ENCODE results near the gene KHNYN.

KHNYN gene

GRCh38 chr14:24425704-24426103, 4.0 kb upstream of the KHNYN start:
- DNase-seq: peak; percentile 40

GRCh38 chr14:24426150-24426911, 3.4 kb upstream of the KHNYN start:
- DNase-seq: no peak

DNA sequence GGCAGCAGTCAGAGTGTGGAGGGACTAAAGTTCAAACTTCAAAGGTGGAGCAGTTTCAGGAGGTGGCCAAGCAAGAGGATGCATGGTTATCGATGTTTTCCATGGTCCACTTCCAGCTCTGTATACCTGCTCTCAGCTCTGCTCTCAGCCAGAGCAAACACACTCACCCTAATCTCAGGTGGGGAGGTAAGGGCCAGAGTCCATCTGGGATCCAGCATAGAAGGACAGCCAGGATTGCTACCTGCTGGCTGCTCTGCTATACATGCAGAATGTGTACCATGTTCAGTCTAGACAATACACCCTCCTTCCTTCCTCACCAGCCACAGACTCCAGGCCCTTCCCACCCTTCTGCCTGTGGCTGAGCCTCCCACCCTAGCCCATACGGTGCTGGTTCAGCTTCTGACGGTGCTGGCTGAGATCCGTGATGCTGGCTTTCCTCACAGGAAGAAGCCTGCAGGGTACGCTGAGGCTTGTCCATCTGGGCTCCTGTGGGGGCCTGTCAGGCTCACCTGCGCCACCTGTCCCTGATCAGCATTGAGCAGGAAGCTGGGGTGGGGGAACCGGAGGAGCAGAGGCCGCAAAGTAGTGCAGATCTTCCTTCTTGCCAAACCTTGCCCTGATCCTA, 2.7 kb upstream of the KHNYN start:
- DNase-seq: peak; percentile 69

- DNase-seq: no peak
Measured at GRCh38 chr14:24427537-24428508, 1.9 kb upstream of the KHNYN start.

DNA sequence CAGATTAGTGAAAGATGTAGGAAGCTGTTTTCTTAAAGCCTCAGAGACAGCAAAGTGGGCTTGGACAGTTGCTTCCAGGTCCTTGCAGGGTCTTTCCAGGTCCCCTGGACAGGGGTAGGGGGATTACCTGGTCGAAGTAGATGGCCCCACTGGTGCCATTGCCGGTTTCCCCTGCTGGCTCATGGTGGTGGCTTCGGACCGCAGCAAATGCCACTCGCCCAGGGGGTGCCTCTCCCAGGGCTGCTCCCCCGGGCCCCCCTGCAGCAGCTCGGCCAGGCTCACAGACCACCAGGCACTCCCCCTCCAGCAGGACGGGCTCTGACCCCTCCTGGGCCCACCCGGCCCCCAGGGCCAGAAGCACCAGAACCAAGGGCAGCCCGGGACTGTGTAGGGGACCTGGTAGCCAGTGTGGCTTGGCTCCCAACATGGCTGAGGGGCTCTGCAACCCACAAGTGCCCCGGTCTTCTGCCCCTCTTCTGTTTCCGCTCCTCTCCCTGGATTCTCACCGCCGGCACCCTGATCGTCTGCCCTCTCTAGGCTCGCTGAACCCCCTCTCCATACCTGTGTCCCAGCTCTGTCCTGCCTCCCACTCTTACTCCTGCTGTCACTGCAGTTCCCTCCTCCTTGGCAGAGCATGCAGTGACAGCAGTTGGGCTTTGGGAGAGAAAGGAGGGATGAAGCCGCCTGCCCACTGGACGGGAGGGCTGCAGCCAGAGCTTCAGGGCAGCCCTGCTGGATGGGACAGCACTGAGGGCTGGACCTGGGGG, 943 bp upstream of the KHNYN start:
- DNase-seq: no peak

DNA sequence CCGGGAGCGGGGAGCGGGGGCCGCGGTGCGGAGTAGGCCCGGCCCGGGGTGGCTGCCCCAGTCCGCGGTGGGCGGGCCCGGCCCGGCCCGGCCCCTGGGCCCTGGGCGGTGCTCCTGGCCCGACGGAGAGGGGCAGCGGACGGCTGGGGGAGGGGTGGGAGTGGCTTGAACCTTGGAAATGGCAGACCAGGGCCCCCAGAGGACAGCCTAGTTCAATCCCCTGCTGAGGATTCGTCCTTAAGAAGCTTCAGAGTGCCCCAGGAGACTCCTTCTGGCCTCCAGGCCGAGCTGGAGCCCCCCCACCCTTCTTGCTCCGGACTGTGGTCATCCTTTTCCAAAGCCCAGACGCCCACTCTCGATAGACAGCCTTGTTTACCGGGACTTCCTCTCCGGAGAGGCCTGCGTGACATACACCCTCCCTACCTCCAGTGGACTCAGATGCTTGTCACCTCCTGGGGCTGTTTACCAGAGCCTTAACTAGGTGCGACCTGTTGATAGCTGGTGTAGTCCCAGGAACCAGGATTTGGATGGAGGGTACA, 458 bp downstream of the KHNYN start:
- DNase-seq: peak; percentile 80

- no peak for DNase-seq
Measured at GRCh38 chr14:24430682-24431568, 1.2 kb downstream of the KHNYN start.

DNA sequence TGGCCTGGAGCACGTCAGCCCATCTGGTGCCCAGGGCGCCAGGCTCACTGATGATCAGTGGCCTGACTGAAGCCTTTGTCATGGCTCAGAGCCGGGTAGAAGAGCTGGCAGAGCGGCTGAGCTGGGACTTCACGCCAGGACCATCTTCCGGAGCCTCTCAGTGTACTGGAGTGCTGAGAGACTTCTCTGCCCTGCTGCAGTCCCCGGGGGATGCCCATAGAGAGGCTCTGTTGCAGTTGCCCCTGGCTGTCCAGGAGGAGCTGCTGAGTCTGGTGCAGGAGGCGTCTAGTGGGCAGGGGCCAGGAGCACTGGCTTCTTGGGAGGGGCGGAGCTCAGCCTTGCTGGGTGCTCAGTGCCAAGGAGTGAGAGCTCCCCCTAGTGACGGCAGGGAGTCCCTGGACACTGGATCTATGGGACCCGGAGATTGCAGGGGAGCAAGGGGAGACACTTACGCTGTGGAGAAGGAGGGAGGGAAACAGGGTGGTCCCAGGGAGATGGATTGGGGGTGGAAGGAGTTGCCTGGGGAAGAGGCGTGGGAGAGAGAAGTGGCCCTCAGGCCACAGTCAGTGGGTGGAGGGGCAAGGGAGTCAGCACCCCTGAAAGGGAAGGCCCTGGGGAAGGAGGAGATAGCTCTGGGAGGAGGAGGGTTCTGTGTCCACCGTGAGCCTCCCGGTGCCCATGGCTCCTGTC, 2.0 kb downstream of the KHNYN start:
- DNase-seq: peak; percentile 94

DNA sequence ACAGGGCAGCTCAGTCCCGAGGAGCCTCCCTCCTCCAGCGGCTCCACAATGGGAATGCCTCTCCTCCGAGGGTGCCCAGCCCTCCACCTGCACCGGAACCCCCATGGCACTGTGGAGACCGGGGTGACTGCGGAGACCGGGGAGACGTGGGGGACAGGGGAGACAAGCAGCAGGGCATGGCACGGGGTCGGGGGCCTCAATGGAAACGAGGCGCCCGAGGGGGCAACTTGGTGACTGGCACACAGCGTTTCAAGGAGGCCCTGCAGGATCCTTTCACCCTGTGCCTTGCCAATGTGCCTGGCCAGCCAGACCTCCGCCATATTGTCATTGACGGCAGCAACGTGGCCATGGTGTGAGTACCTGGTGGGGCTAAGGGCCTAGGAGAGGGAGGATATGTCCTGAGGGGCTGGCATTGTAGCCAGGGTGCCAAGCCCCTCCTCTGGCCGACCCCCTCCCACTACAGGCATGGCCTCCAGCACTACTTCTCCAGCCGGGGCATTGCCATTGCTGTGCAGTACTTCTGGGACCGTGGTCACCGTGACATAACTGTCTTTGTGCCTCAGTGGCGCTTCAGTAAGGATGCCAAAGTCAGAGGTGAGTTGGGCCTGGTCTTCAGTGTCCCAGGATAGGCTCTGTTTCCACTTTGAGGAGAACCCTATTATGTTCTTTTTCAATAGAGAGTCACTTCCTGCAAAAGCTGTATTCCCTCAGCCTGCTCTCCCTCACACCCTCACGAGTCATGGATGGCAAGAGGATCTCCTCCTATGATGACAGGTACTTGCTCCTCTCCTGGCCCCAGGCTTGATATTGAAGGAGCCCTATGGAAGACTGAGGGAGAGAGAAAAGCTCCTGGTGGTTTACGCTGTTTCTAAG, 2.7 kb downstream of the KHNYN start:
- DNase-seq: no peak

DNA sequence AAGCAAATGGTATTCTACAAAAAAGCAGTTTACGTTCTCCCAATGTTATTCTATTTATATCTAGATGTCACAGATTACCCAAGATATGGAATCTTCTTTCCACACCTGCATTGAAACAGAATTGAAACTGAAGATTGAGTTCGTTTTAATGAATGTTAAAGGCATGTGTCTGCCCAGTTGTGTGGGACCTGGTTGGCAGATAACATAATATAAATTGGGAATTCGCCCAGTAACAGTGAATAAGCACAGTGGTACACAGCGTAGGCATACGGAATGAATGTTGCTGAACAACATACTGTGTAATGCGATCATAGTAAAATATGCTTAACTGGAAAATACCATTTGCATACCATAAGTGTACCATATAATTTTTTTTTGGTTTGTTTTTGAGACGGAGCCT, 4.3 kb downstream of the KHNYN start:
- no peak for DNase-seq

GRCh38 chr14:24434676-24435075, 4.9 kb downstream of the KHNYN start:
- no peak for DNase-seq

GRCh38 chr14:24435192-24435810, 5.5 kb downstream of the KHNYN start:
- DNase-seq: no peak

GRCh38 chr14:24435998-24436354, 6.2 kb downstream of the KHNYN start:
- DNase-seq: peak; percentile 31

- peak; percentile 82 for DNase-seq
Measured at GRCh38 chr14:24436355-24437019, 6.7 kb downstream of the KHNYN start.

DNA sequence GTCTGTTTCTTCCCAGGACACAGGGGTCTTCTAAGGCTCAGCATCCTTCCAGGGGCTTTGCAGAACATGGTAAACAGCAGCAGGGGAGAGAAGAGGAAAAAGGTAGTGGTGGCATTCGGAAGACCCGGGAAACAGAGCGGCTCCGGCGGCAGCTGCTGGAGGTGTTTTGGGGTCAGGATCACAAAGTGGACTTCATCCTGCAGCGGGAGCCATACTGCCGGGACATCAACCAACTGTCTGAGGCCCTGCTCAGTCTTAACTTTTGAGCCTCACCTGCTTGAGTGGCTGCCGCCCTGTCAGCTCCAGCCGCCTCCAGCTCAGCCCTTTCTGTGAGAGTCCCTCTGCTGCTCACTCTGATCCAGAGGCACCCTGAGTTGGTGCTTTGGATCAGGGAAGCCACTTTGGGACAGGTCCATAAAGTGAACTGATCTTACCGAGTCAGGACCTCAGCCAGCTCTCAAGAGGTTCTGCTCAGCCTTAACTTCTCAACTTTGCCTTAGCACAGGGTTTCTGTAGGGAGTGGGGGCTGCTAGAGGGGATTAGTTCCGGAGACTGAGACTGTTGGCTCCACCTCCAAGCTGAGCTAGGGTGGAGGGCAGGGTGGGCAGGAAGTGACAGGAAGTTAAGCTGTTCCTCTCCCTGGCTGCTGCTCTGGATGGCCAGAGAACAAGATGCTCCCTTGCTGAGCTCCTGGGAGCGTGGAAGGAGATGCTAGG, 7.4 kb downstream of the KHNYN start:
- no peak for DNase-seq

- DNase-seq: no peak
Measured at GRCh38 chr14:24437736-24438067, 7.9 kb downstream of the KHNYN start.

GRCh38 chr14:24438223-24439097, 8.7 kb downstream of the KHNYN start:
- DNase-seq: no peak

Data from NCI-H69 (cell line).